Measurements from ENCODE around the gene CRTAC1.

CRTAC1 gene

GRCh38 chr10:98029149-98030092 lies 1.0 kb downstream of the CRTAC1 start:
- no peak for DNase-seq

GRCh38 chr10:98028168-98028770 lies 2.2 kb downstream of the CRTAC1 start:
- no peak for DNase-seq

GRCh38 chr10:98023024-98023423 lies 7.4 kb downstream of the CRTAC1 start:
- DNase-seq: no peak

GRCh38 chr10:98020784-98021183 lies 9.6 kb downstream of the CRTAC1 start:
- no peak for DNase-seq

- no peak for DNase-seq
Observed at GRCh38 chr10:98020254-98020653, 10.2 kb downstream of the CRTAC1 start.

- no peak for DNase-seq
Observed at GRCh38 chr10:98019784-98020183, 10.6 kb downstream of the CRTAC1 start.

GRCh38 chr10:98016772-98017475 lies 13.5 kb downstream of the CRTAC1 start:
- no peak for DNase-seq

GRCh38 chr10:98013776-98014175 lies 16.6 kb downstream of the CRTAC1 start:
- DNase-seq: no peak

GRCh38 chr10:98013122-98013521 lies 17.3 kb downstream of the CRTAC1 start:
- DNase-seq: no peak

- no peak for DNase-seq
Observed at GRCh38 chr10:98012644-98013043, 17.8 kb downstream of the CRTAC1 start.

GRCh38 chr10:98010939-98011685 lies 19.3 kb downstream of the CRTAC1 start:
- no peak for DNase-seq

- no peak for DNase-seq
Observed at GRCh38 chr10:98006266-98006665, 24.2 kb downstream of the CRTAC1 start.

- no peak for DNase-seq
Observed at GRCh38 chr10:98001736-98002135, 28.7 kb downstream of the CRTAC1 start.

GRCh38 chr10:98000346-98000745 lies 30.1 kb downstream of the CRTAC1 start:
- no peak for DNase-seq

GRCh38 chr10:97999923-98000248 lies 30.5 kb downstream of the CRTAC1 start:
- DNase-seq: no peak

GRCh38 chr10:97999066-97999922 lies 31.1 kb downstream of the CRTAC1 start:
- no peak for DNase-seq

GRCh38 chr10:97991871-97992270 lies 38.5 kb downstream of the CRTAC1 start:
- no peak for DNase-seq

GRCh38 chr10:97981816-97982215 lies 48.6 kb downstream of the CRTAC1 start:
- no peak for DNase-seq

- no peak for DNase-seq
Observed at GRCh38 chr10:97977673-97978072, 52.7 kb downstream of the CRTAC1 start.

GRCh38 chr10:97975598-97975997 lies 54.8 kb downstream of the CRTAC1 start:
- no peak for DNase-seq

GRCh38 chr10:97974526-97975525 lies 55.6 kb downstream of the CRTAC1 start:
- no peak for DNase-seq

Data from SW 1271 (cell line).